Measurements from ENCODE around the gene SPTBN1. TPM values are rescaled to one million over a fixed set of nuclear protein-coding genes. Genes with fewer than 3 reads are reported as not detected.

Gene SPTBN1
- total RNA-seq, 1 donor from 2014 or later = 83.2 TPM

GRCh38 chr2:54420524-54421172 lies 35.5 kb upstream of the SPTBN1 start:
- ChIA-PET POLR2A (no interaction called here), CTCF (no interaction called here)
- no peaks in the 10 kb centered on the region for H3K36me3 Mint-ChIP-seq (ENCODE audit: low read depth)
- peaks cover 9% of the 10 kb centered on the region for H3K9me3 Mint-ChIP-seq
- ATAC-seq (ENCODE audit: low read depth) (no peak), DNase-seq (no peak)
- no peak overlapping the region for H3K4me3 Mint-ChIP-seq
- no peak overlapping the region for H3K27ac Mint-ChIP-seq
- peaks cover 7% of the 10 kb centered on the region for H3K4me1 Mint-ChIP-seq
- H3K27me3 Mint-ChIP-seq = peaks cover 23% of the 10 kb centered on the region
- intact Hi-C loops (cut with micrococcal nuclease) = no loop called here
- TF ChIP-seq CTCF (IDR thresholded peaks at IDR 0.05) = no peak

DNA sequence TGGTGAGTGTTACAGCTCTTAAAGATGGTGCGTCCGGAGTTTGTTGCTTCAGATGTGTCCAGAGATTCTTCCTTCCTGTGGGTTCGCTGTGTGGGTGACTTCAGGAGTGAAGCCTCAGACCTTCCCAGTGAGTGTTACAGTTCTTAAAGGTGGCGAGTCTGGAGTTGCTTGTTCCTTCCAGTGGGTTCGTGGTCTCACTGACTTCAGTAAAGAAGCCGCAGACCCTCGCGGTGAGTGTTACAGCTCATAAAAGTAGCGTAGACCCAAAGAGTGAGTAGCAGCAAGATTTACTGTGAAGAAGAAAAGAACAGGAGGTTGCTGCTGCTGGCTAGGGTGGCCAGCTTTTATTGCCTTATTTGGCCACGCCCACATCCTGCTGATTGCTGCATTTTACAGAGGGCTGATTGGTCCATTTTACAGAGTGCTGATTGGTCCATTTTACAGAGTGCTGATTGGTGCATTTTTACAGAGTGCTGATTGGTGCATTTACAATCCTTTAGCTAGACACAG lies 34.0 kb upstream of the SPTBN1 start:
- peak; percentile 10 for ATAC-seq (ENCODE audit: low read depth)
- peaks cover 14% of the 10 kb centered on the region for H3K27me3 Mint-ChIP-seq
- ChIA-PET CTCF (no interaction called here), POLR2A (no interaction called here)
- intact Hi-C loops (cut with micrococcal nuclease) = no loop called here
- no peak overlapping the region for H3K27ac Mint-ChIP-seq
- no peak for DNase-seq
- H3K4me3 Mint-ChIP-seq = peak overlapping the region; percentile 64
- TF ChIP-seq CTCF (IDR thresholded peaks at IDR 0.05) = no peak
- peaks cover 9% of the 10 kb centered on the region for H3K9me3 Mint-ChIP-seq
- peaks cover 7% of the 10 kb centered on the region for H3K4me1 Mint-ChIP-seq
- H3K36me3 Mint-ChIP-seq (ENCODE audit: low read depth) = no peaks in the 10 kb centered on the region

GRCh38 chr2:54423213-54423612 lies 32.9 kb upstream of the SPTBN1 start:
- Mint-ChIP-seq H3K27ac (no peak overlapping the region), H3K4me1 (peaks cover 7% of the 10 kb centered on the region), H3K9me3 (peaks cover 9% of the 10 kb centered on the region), H3K4me3 (no peak overlapping the region), H3K36me3 (ENCODE audit: low read depth) (no peaks in the 10 kb centered on the region), H3K27me3 (peaks cover 10% of the 10 kb centered on the region)
- DNase-seq = no peak
- intact Hi-C loops (cut with micrococcal nuclease) = no loop called here
- ATAC-seq (ENCODE audit: low read depth) = no peak
- ChIA-PET CTCF (no interaction called here), POLR2A (no interaction called here)
- no peak for TF ChIP-seq CTCF (IDR thresholded peaks at IDR 0.05)

DNA sequence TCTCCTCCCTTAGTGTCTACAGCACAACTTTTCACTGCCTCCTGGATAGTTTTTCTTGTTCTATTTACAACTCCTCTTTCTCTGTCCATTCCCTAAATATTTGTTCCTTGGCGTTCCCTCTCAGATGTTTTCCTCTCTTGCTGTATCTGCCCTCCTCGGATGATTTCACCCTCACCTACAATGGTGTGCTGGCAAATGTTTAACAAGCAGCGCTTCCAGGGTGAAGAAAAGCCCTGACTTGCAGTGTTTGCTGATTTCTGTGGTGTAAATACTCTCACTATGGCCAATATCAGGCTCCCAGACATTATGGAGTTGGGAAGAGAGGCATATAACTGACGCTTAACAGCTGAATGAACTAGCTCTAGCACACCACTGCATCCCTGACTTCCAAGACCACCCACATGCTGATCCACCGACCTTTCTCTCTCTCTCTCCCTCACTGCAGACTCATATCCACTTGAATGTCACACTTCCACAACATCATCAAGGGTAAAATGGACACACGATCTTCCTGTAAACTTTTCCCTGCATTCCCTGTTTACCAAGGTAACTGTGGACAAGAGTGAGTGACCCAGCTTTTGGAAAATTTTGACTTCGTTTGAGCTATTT lies 31.5 kb upstream of the SPTBN1 start:
- no peaks in the 10 kb centered on the region for H3K36me3 Mint-ChIP-seq (ENCODE audit: low read depth)
- peaks cover 7% of the 10 kb centered on the region for H3K4me1 Mint-ChIP-seq
- H3K4me3 Mint-ChIP-seq = no peak overlapping the region
- H3K9me3 Mint-ChIP-seq = peaks cover 9% of the 10 kb centered on the region
- peaks cover 10% of the 10 kb centered on the region for H3K27me3 Mint-ChIP-seq
- intact Hi-C loops (cut with micrococcal nuclease) = no loop called here
- ChIA-PET CTCF (no interaction called here), POLR2A (no interaction called here)
- no peak for TF ChIP-seq CTCF (IDR thresholded peaks at IDR 0.05)
- no peak overlapping the region for H3K27ac Mint-ChIP-seq
- ATAC-seq (ENCODE audit: low read depth) (no peak), DNase-seq (no peak)

DNA sequence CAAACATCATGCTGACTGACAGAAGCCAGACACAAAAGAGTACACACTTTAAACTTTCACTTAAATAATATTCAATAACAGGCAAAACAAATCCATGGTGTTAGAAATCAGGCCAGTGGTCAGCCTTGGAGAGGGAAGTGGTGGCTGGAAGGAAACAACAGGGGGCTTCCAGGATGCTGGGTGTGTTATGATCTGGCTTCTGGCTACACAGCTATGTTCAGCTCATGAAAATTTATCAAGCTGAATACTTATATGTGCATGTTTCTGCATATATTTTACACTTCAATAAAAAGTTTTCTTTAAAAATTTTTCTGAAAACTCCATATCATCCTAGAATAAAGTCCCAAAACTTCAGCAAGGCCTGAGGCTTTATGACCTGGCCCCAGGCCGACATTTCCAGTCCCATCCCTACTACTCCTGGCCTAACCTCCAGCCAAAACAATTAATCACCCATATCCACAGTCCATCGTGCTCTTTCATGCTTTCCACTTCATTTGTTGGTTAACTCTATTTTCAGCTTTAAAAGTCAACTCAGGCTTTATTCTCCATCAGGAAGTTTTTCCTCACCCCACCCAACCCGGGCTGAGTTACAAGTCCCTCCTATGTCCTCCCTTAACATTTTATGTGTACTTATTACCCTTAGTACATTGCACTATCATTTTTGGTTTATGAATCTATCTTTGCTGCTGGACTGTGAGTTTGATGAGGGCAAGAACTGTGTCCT lies 27.9 kb upstream of the SPTBN1 start:
- H3K4me3 Mint-ChIP-seq = no peak overlapping the region
- no peak for DNase-seq
- no peak for TF ChIP-seq CTCF (IDR thresholded peaks at IDR 0.05)
- ChIA-PET POLR2A (no interaction called here), CTCF (no interaction called here)
- intact Hi-C loops (cut with micrococcal nuclease) = no loop called here
- H3K36me3 Mint-ChIP-seq (ENCODE audit: low read depth) = no peaks in the 10 kb centered on the region
- no peak for ATAC-seq (ENCODE audit: low read depth)
- peaks cover 3% of the 10 kb centered on the region for H3K4me1 Mint-ChIP-seq
- peaks cover 7% of the 10 kb centered on the region for H3K27me3 Mint-ChIP-seq
- no peak overlapping the region for H3K27ac Mint-ChIP-seq
- H3K9me3 Mint-ChIP-seq = no peaks in the 10 kb centered on the region
